ENCODE measurements around the gene CTDSPL.

GRCh38 chr3:37853691-37854413 is 7.8 kb upstream of the CTDSPL start:
- TF ChIP-seq, protein P1, sequence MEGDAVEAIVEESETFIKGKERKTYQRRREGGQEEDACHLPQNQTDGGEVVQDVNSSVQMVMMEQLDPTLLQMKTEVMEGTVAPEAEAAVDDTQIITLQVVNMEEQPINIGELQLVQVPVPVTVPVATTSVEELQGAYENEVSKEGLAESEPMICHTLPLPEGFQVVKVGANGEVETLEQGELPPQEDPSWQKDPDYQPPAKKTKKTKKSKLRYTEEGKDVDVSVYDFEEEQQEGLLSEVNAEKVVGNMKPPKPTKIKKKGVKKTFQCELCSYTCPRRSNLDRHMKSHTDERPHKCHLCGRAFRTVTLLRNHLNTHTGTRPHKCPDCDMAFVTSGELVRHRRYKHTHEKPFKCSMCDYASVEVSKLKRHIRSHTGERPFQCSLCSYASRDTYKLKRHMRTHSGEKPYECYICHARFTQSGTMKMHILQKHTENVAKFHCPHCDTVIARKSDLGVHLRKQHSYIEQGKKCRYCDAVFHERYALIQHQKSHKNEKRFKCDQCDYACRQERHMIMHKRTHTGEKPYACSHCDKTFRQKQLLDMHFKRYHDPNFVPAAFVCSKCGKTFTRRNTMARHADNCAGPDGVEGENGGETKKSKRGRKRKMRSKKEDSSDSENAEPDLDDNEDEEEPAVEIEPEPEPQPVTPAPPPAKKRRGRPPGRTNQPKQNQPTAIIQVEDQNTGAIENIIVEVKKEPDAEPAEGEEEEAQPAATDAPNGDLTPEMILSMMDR (IDR thresholded peaks at IDR 0.05; ENCODE audit: poor library complexity) = no peak
- TF ChIP-seq EZH2phosphoT487 (IDR thresholded peaks at IDR 0.05; ENCODE audit: low read depth, severe bottlenecking, unreplicated experiment) = no peak
- no peak for TF ChIP-seq EZH2 (IDR thresholded peaks at IDR 0.05; ENCODE audit: borderline replicate concordance)
